T-helper 9 cell (primary cell): ENCODE measurements around the gene CCDC158.
"Not testable (repeated sequence)": the region's sequence is repeated elsewhere in the genome, so short reads cannot be mapped to it uniquely, and the experiment has no call there.

Experiments
- DNase-seq: peaks from one replicate; pipeline ENCODE4 v3.0.0-alpha.2; 2020

CCDC158 gene

DNA sequence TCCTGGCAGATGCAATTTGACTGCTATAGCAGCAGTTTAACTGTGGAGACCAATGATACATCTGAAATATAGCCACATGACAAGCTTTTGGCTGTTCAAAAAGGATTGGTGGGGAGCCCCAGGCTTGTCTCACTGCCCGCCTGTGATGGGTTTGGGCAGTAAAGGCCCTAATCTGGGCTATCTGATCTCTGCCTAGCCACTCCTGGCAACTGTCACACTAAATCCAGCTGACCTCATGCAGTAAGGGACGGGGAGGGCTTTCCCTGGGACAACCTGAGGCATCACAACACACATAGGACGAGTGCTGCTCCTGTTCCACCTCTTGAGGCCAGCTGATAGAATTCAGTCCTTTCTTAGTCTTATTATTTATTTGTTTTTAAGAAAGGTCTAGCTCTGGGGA, 56.2 kb downstream of the CCDC158 start:
- DNase-seq: no peak

GRCh38 chr4:76363556-76364290, 57.2 kb downstream of the CCDC158 start:
- no peak for DNase-seq

- DNase-seq: no peak
Observed at GRCh38 chr4:76361689-76362412, 59.1 kb downstream of the CCDC158 start.

- DNase-seq: not testable (repeated sequence)
Observed at GRCh38 chr4:76359881-76360466, 61.0 kb downstream of the CCDC158 start.

GRCh38 chr4:76357981-76358380, 63.0 kb downstream of the CCDC158 start:
- DNase-seq: no peak

DNA sequence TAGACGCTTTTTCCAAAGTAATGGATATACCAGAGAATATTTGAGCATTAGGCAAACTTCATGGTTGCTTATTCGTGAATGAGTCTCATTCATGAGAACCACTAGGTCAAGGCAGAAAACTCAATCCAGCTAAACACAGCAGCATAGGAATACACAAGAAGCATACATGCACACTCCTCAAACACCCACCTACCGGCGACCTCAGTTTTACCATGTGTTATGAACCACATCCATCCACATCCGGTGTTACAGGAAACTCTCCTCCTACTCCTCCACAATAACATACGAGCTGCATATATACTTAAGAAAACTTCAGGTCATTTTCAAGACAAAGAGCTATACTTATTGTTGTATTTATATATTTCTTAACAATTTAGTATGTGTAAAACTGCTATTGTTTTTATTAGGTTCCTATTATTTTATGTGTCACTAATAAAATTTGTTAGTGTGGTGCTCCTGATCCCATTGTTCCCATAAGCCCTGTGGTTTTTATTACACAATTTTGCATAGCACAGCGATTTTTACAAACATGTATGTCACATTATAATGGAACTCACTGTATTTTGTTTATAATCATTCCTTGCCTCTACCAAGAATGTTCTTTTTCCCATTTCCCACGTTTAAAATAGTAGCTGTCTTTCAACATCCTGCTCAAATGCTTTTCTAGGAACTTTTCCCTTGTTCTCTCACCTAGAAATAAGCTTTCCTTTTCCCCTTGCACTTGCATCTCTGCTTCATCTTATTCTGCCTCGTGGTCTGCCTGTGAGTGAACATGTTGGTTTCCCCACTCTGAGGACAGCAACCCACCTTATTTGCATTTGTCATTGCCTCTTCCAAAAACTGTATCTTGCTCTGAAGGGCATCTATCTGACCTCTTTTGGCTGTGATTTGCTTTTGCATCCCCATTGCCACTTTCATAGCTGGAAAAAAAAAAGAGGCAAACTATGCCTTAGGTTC, 66.1 kb downstream of the CCDC158 start:
- DNase-seq: no peak

DNA sequence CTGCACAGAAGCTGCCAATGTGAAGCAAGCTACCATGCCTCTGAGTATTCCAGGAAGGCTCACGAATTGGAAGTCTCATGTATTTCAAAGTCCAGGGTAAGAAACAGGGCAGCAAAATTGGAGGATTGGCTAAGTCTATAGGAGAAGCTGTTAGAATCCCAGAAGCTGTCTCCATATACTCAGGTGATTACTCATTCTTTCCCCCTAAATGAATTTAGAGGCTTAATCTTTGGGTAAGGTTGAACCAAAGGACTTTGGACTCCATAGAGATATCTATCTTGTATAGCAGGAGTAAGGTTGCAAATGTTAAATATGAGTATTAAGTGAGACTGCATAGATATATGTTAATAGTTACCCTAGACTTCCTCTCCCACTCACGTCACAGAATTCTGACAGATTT, 78.1 kb downstream of the CCDC158 start:
- no peak for DNase-seq

GRCh38 chr4:76342191-76342590, 78.8 kb downstream of the CCDC158 start:
- no peak for DNase-seq

GRCh38 chr4:76341063-76341462, 79.9 kb downstream of the CCDC158 start:
- DNase-seq: no peak

- DNase-seq: no peak
Observed at GRCh38 chr4:76339364-76339763, 81.6 kb downstream of the CCDC158 start.

GRCh38 chr4:76334885-76335284, 86.1 kb downstream of the CCDC158 start:
- DNase-seq: no peak

- no peak for DNase-seq
Observed at GRCh38 chr4:76326515-76326914, 94.4 kb downstream of the CCDC158 start.

DNA sequence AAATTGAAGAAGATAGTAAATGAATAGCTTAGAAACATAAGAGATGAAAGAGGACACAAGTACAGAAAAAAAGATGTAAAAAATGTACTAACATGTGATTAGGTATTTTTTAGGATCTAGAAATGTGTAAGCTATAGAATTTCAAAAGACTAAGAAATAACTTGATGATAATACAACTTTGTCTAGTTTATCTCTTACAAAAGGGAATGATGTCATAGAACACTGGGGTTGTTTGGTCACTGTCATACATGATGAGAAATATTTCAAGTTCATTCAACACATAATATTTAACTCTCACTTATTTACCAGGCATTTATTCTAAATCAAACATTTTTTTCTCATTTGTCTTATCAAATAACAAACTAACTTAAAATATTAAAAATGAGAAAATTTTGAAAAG, 95.9 kb downstream of the CCDC158 start:
- no peak for DNase-seq

GRCh38 chr4:76322236-76322635, 98.7 kb downstream of the CCDC158 start:
- no peak for DNase-seq

DNA sequence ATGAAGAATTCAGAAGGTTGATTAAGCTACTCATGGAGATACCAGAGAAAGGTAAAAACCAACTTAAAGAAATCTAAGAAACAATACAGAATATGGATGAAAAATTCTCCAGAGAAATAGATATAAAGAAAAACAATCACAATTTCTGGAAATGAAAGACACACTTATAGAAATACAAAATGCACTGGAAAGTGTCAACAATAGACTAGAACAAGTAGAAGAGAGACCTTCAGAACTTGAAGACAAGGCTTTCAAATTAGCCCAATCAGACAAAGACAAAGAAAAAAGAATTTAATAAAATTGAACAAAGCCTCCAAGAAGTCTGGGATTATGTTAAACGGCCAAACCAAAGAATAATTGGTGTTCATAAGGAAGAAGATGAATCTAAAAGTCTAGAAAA, 104.8 kb downstream of the CCDC158 start:
- DNase-seq: no peak

- no peak for DNase-seq
Observed at GRCh38 chr4:76315267-76315918, 105.5 kb downstream of the CCDC158 start.

- DNase-seq: no peak
Observed at GRCh38 chr4:76313547-76313946, 107.4 kb downstream of the CCDC158 start.

- no peak for DNase-seq
Observed at GRCh38 chr4:76312457-76312856, 108.5 kb downstream of the CCDC158 start.

GRCh38 chr4:76311896-76312331, 109.0 kb downstream of the CCDC158 start:
- no peak for DNase-seq

DNA sequence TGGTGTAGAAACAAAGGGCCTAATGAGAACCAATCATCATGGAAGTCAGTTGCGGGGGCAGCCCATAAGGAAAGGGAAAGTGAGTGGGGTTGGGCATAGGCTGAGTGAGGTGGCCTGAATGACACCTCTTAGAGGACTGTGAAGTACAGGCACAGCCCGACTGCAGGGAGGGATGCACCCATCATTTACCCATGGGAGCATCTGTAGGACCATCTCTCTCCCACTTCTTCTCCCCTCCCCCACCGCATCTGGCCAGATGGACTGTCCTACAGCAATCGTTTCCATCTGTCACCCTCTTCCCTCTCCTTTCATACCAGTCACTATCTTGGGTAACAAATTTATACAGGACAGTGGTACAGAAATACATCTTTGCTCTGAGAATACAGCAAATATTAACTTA, 110.3 kb downstream of the CCDC158 start:
- no peak for DNase-seq

- no peak for DNase-seq
Observed at GRCh38 chr4:76309939-76310550, 110.9 kb downstream of the CCDC158 start.

GRCh38 chr4:76308548-76308947, 112.4 kb downstream of the CCDC158 start:
- no peak for DNase-seq
